CD14-positive monocyte (primary cell): ENCODE results near the gene AKT1S1. TPM values are rescaled to one million over a fixed set of nuclear protein-coding genes. Genes with fewer than 3 reads are reported as not detected.

Experiments
- DNase-seq, 3 donors: peaks; one replicate each; pipeline ENCODE4 v3.0.0-alpha.2; 2011 to 2022
- H2AFZ ChIP-seq: 2 replicates; pipeline ENCODE4 v1.6.0; 2012; ENCODE audit warnings: mild to moderate bottlenecking, low read depth, low read length, inconsistent platforms; ENCODE audit not compliant: insufficient read depth, poor library complexity, severe bottlenecking
- H3K27ac ChIP-seq, 2 donors: 1 replicate in 1 of 2; 2 replicates in 1 of 2; pipeline ENCODE4 v1.5.1; 2012 to 2013; ENCODE audit warnings: low read length in 2 of 2, control low read depth in 1 of 2, inconsistent platforms in 1 of 2, low read depth in 1 of 2, mild to moderate bottlenecking in 1 of 2
- H3K27me3 ChIP-seq, 2 donors: one replicate each; pipeline versions ENCODE4 v1.6.0 to v1.6.1; 2011 to 2013; ENCODE audit warnings: low read length in 2 of 2; ENCODE audit not compliant: control insufficient read depth in 2 of 2, insufficient read depth in 2 of 2
- H3K36me3 ChIP-seq, 2 donors: replicated peaks in 1 of 2; 1 replicate in 1 of 2; 2 replicates in 1 of 2; pipeline versions ENCODE4 v1.5.1 to v1.6.1; 2012 to 2013; ENCODE audit warnings: low read length in 2 of 2, control low read depth in 1 of 2, inconsistent platforms in 1 of 2, mild to moderate bottlenecking in 1 of 2; ENCODE audit not compliant: insufficient read depth in 2 of 2, control insufficient read depth in 1 of 2
- H3K4me1 ChIP-seq, 2 donors: 1 replicate in 1 of 2; 2 replicates in 1 of 2; pipeline versions ENCODE4 v1.5.1 to v1.6.1; 2012 to 2013; ENCODE audit warnings: low read length in 2 of 2, control low read depth in 1 of 2, inconsistent platforms in 1 of 2, mild to moderate bottlenecking in 1 of 2, moderate library complexity in 1 of 2; ENCODE audit not compliant: insufficient read depth in 2 of 2, control insufficient read depth in 1 of 2
- H3K4me2 ChIP-seq: replicated peaks from 2 replicates; pipeline ENCODE3; 2012; ENCODE audit warnings: low read length, moderate library complexity, mild to moderate bottlenecking; ENCODE audit not compliant: poor library complexity, severe bottlenecking; ENCODE audit errors: extremely low read depth
- H3K4me3 ChIP-seq, 3 experiments: fragments of 200-600 bp in 1 of 3; sonication (generic) in 1 of 3; replicated peaks in 1 of 3; 1 replicate in 2 of 3; 2 replicates in 1 of 3; pipeline ENCODE4 v1.5.1; 2011 to 2013; ENCODE audit warnings: low read length in 3 of 3, mild to moderate bottlenecking in 3 of 3, control low read depth in 2 of 3, low read depth in 2 of 3, inconsistent platforms in 1 of 3, moderate library complexity in 1 of 3
- H3K79me2 ChIP-seq: 2 replicates; pipeline ENCODE4 v1.6.0; 2012; ENCODE audit warnings: mild to moderate bottlenecking, control low read depth, inconsistent platforms, low read length, moderate library complexity; ENCODE audit not compliant: insufficient read depth
- H3K9ac ChIP-seq: 2 replicates; pipeline ENCODE4 v1.6.0; 2017; ENCODE audit warnings: low read length, mild to moderate bottlenecking; ENCODE audit not compliant: insufficient read depth, poor library complexity, severe bottlenecking
- H3K9me3 ChIP-seq, 2 donors: replicated peaks in 1 of 2; 1 replicate in 1 of 2; 2 replicates in 1 of 2; pipeline versions ENCODE4 v1.5.1 to v1.6.1; 2012 to 2013; ENCODE audit warnings: low read length in 2 of 2, control low read depth in 1 of 2; ENCODE audit not compliant: control insufficient read depth in 1 of 2, insufficient read depth in 1 of 2
- H4K20me1 ChIP-seq: 2 replicates; pipeline ENCODE4 v1.6.0; 2012; ENCODE audit warnings: mild to moderate bottlenecking, low read length, control low read depth, moderate library complexity; ENCODE audit not compliant: insufficient read depth
- H3K27ac Mint-ChIP-seq, 7 donors: one replicate each; pipeline ENCODE4 v1.8.0; 2020; ENCODE audit warnings: mild to moderate bottlenecking in 7 of 7, mixed read lengths in 7 of 7, moderate library complexity in 6 of 7, inconsistent platforms in 2 of 7
- H3K27me3 Mint-ChIP-seq, 3 donors: one replicate each; pipeline ENCODE4 v1.8.0; 2021 to 2022; ENCODE audit warnings: low read depth in 3 of 3, mild to moderate bottlenecking in 3 of 3, mixed read lengths in 3 of 3, moderate library complexity in 3 of 3, inconsistent platforms in 1 of 3
- H3K36me3 Mint-ChIP-seq, 2 donors: one replicate each; pipeline ENCODE4 v1.8.0; 2020; ENCODE audit warnings: mixed read lengths in 2 of 2, inconsistent platforms in 1 of 2, mild to moderate bottlenecking in 1 of 2
- H3K4me1 Mint-ChIP-seq: one replicate; pipeline ENCODE4 v1.8.0; 2020; ENCODE audit warnings: mild to moderate bottlenecking, mixed read lengths
- H3K4me3 Mint-ChIP-seq, 2 donors: one replicate each; pipeline ENCODE4 v1.8.0; 2020; ENCODE audit warnings: mild to moderate bottlenecking in 2 of 2, mixed read lengths in 2 of 2, moderate library complexity in 1 of 2
- H3K9me3 Mint-ChIP-seq, 7 donors: one replicate each; pipeline ENCODE4 v1.8.0; 2020 to 2022; ENCODE audit warnings: mixed read lengths in 7 of 7, mild to moderate bottlenecking in 6 of 7, moderate library complexity in 6 of 7, inconsistent platforms in 2 of 7
- CTCF ChIP-seq: fragments of 200-600 bp; IDR thresholded peaks from one replicate; pipeline ENCODE4 v1.8.0; 2022; ENCODE audit warnings: antibody characterized with exemption, mild to moderate bottlenecking
- WGBS: methylation state at CpG from one replicate; pipeline ENCODE4 v1.1.5; 2013; ENCODE audit warnings: missing lambda C conversion rate; ENCODE audit not compliant: insufficient coverage; 5-methylcytosine and 5-hydroxymethylcytosine counted together
- intact Hi-C, 2 donors: fragments of 100-400 bp; cut with micrococcal nuclease; formaldehyde crosslinking; loops; one replicate each; pipeline versions ENCODE4 v1.15.0 to v1.15.1; 2023
- polyA plus RNA-seq, 3 donors: library from polyadenylated mRNA; depleted of rRNA in 1 of 3; unstranded in 2 of 3; stranded (reverse) in 1 of 3; fragments of 300-500 nt in 2 of 3; fragments of >200 nt in 1 of 3; fragmentation: Illumina TruSeq in 2 of 3; gene quantifications; 1 replicate in 2 of 3; 2 replicates in 1 of 3; pipeline ENCODE4 v1.2.3, GENCODE V29; 2012 to 2021

The AKT1S1 gene
- polyA plus RNA-seq, 3 donors = 5.4 to 18.2 (median 6.6) TPM

- no peaks in the 10 kb centered on the region for H3K9me3 Mint-ChIP-seq
- Histone ChIP-seq H3K4me2 (no peak overlapping the region), H3K9ac (no peak overlapping the region), H3K9me3 (no peaks in the 10 kb centered on the region), H3K4me3 (no peak overlapping the region), H3K4me1 (peaks cover 24 to 29% of the 10 kb centered on the region in 2 donors), H2AFZ (no peak overlapping the region), H3K79me2 (peaks cover 42% of the 10 kb centered on the region), H3K36me3 (peaks cover 54 to 66% of the 10 kb centered on the region in 2 donors), H3K27me3 (no peaks in the 10 kb centered on the region), H4K20me1 (peaks cover 73% of the 10 kb centered on the region), H3K27ac (no peak overlapping the region)
- 84% methylated on average over 39 of the region's 49 CpGs for WGBS
- H3K27ac Mint-ChIP-seq = peak overlapping the region in 2 of 7 donors; percentile 37 to 77
- H3K36me3 Mint-ChIP-seq = peaks cover 45 to 74% of the 10 kb centered on the region in 2 donors
- H3K4me1 Mint-ChIP-seq = peaks cover 30% of the 10 kb centered on the region
- DNase-seq = no peak
- intact Hi-C loops = no loop called here
- no peaks in the 10 kb centered on the region for H3K27me3 Mint-ChIP-seq
- H3K4me3 Mint-ChIP-seq = no peak overlapping the region
- TF ChIP-seq CTCF = peak; percentile 12
Measured at GRCh38 chr19:49862391-49863253, 14.5 kb downstream of the AKT1S1 start.

GRCh38 chr19:49861541-49862378 lies 15.4 kb downstream of the AKT1S1 start:
- H3K36me3 Mint-ChIP-seq = peaks cover 46 to 79% of the 10 kb centered on the region in 2 donors
- WGBS = 94% methylated on average over 41 of the region's 60 CpGs
- no peak for TF ChIP-seq CTCF
- Histone ChIP-seq H3K36me3 (peaks cover 54 to 73% of the 10 kb centered on the region in 2 donors), H3K4me2 (no peak overlapping the region), H3K9ac (no peak overlapping the region), H2AFZ (no peak overlapping the region), H3K4me1 (peaks cover 20 to 22% of the 10 kb centered on the region in 2 donors), H3K79me2 (peaks cover 39% of the 10 kb centered on the region), H3K4me3 (no peak overlapping the region), H3K27me3 (no peaks in the 10 kb centered on the region), H3K9me3 (no peaks in the 10 kb centered on the region), H3K27ac (no peak overlapping the region), H4K20me1 (peaks cover 79% of the 10 kb centered on the region)
- no peaks in the 10 kb centered on the region for H3K9me3 Mint-ChIP-seq
- H3K4me1 Mint-ChIP-seq = peaks cover 27% of the 10 kb centered on the region
- intact Hi-C loops = no loop called here
- peaks cover 0 to 1% (median 0%) of the 10 kb centered on the region in 3 donors for H3K27me3 Mint-ChIP-seq
- no peak overlapping the region for H3K4me3 Mint-ChIP-seq
- DNase-seq = no peak
- no peak overlapping the region for H3K27ac Mint-ChIP-seq
